ACC112 (cell line): ENCODE data around the gene EWSR1.

Experiments
- H2AFZ ChIP-seq: fragments of 200-600 bp; sonication (generic); one replicate; pipeline ENCODE4 v1.6.0; 2017; ENCODE audit warnings: antibody characterized with exemption, low read length; ENCODE audit not compliant: unreplicated experiment
- H3K27ac ChIP-seq: fragments of 200-600 bp; sonication (generic); 2 replicates; pipeline ENCODE4 v1.5.1; 2014; ENCODE audit warnings: low read depth, mild to moderate bottlenecking, antibody characterized with exemption, low read length, moderate library complexity
- H3K27me3 ChIP-seq: fragments of 200-600 bp; sonication (generic); 2 replicates; pipeline ENCODE4 v1.6.1; 2014; ENCODE audit warnings: mild to moderate bottlenecking, antibody characterized with exemption, low read length, moderate library complexity, mixed read lengths; ENCODE audit not compliant: insufficient read depth
- H3K36me3 ChIP-seq: fragments of 200-600 bp; sonication (generic); 2 replicates; pipeline ENCODE4 v1.6.1; 2016; ENCODE audit warnings: mild to moderate bottlenecking, antibody characterized with exemption, low read length, moderate library complexity, mixed read lengths; ENCODE audit not compliant: insufficient read depth
- H3K4me1 ChIP-seq: fragments of 200-600 bp; sonication (generic); one replicate; pipeline ENCODE4 v1.6.1; 2016; ENCODE audit warnings: low read length, mixed read lengths; ENCODE audit not compliant: insufficient read depth, unreplicated experiment, control insufficient read depth
- H3K4me3 ChIP-seq: fragments of 200-600 bp; sonication (generic); 2 replicates; pipeline ENCODE4 v1.5.1; 2014; ENCODE audit warnings: mild to moderate bottlenecking, low read depth, low read length
- H3K79me2 ChIP-seq: fragments of 200-600 bp; sonication (generic); one replicate; pipeline ENCODE4 v1.6.0; 2016; ENCODE audit warnings: low read length; ENCODE audit not compliant: control insufficient read depth, unreplicated experiment, insufficient read depth

The EWSR1 gene

DNA sequence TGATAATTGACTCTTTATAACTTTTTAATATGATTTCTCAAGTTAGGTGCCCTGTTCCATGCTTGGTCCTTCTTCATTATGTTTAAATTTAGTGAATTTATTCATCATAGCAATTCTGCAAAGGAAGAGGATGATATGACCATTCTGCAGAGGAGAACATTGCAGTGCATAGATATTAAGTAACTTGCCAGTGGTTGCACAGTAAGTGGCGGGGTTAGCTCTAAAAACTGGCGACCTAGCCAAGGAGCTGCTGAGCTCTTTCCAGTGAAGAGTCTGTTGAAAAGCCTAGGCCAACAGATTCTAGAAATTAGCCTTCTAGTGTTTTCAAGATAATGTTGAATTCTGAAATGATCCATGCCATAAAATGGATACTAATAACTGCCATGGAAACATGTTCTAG is 4.6 kb downstream of the EWSR1 start:
- Histone ChIP-seq H3K27ac (no peak overlapping the region), H3K4me3 (no peak overlapping the region), H3K4me1 (peaks cover 25% of the 10 kb centered on the region), H3K27me3 (no peaks in the 10 kb centered on the region), H3K79me2 (peaks cover 92% of the 10 kb centered on the region), H2AFZ (no peak overlapping the region), H3K36me3 (peaks cover 34% of the 10 kb centered on the region)

DNA sequence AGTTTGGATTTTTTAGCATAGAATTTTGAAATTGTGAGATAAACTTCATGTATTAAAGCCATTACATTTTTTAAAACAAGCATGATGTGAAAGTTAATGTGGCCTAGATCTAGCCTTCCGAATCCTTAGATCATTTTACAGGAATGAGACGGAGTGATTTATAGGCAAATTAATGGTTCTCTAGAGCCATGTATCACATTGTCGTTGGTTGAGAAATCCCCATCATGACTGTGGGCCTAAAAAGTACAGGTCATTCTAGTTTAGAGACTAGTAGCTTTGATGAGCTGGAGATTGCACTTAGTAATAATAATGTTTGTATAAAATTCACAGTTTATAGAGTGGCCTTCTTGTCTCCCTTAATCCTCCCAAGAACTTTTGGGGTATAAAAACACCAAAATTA is 7.1 kb downstream of the EWSR1 start:
- no peak overlapping the region for H3K27ac ChIP-seq
- peaks cover 37% of the 10 kb centered on the region for H3K36me3 ChIP-seq
- no peaks in the 10 kb centered on the region for H3K27me3 ChIP-seq
- peaks cover 25% of the 10 kb centered on the region for H3K4me1 ChIP-seq
- peaks cover 88% of the 10 kb centered on the region for H3K79me2 ChIP-seq
- H2AFZ ChIP-seq, result no peak overlapping the region
- no peak overlapping the region for H3K4me3 ChIP-seq

DNA sequence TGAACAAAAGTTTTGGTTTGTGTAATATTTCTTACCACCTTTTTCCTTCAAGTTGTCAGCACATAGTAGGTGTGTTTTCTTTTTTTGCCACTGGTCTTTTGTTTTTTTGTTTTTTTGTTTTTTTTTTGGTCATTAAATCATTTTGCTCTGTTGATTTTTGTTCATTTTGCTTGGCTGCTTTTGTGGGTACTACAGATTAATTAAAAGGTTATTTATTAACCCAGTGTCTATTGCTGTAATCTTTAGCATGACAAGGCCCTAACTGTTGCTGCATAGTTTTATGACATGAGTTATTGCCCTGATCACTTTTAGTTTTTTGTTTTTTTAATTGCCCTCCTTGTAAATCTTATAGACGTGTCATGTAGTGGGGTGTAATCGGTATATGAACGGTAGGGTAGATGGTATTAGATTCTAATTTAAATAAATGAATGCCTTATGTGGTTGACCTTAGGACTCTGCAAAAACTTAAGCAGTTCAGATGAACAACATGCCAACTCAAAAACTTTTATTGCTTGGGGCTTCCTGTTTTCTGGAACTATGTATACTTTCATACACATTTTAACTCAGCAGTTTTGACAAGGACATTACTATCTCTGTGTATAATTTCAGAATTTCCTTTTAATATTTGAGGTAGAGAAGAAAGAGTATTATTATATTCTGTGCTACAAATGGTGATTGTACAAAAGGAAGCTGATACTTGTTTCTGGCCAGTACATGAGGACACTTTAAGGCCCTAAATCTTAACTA is 7.9 kb downstream of the EWSR1 start:
- peaks cover 23% of the 10 kb centered on the region for H3K4me1 ChIP-seq
- no peak overlapping the region for H2AFZ ChIP-seq
- peaks cover 83% of the 10 kb centered on the region for H3K79me2 ChIP-seq
- H3K36me3 ChIP-seq, result peaks cover 37% of the 10 kb centered on the region
- H3K27me3 ChIP-seq, result no peaks in the 10 kb centered on the region
- no peak overlapping the region for H3K4me3 ChIP-seq
- no peak overlapping the region for H3K27ac ChIP-seq

DNA sequence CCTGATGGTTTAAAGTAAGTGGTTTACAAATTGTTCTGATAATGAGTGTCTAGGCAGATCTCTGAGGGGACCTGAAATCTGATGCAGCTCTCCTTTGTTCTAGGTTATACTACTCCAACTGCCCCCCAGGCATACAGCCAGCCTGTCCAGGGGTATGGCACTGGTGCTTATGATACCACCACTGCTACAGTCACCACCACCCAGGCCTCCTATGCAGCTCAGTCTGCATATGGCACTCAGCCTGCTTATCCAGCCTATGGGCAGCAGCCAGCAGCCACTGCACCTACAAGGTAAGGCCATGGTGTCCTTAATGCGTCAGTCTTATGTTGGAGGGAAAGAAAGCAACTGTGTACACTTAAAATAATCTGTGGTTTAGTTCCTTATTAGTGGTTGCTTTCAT is 9.9 kb downstream of the EWSR1 start:
- Histone ChIP-seq H3K4me1 (peaks cover 9% of the 10 kb centered on the region), H3K27ac (no peak overlapping the region), H3K4me3 (no peak overlapping the region), H3K36me3 (peaks cover 25% of the 10 kb centered on the region), H3K27me3 (no peaks in the 10 kb centered on the region), H3K79me2 (peaks cover 68% of the 10 kb centered on the region), H2AFZ (no peak overlapping the region)

DNA sequence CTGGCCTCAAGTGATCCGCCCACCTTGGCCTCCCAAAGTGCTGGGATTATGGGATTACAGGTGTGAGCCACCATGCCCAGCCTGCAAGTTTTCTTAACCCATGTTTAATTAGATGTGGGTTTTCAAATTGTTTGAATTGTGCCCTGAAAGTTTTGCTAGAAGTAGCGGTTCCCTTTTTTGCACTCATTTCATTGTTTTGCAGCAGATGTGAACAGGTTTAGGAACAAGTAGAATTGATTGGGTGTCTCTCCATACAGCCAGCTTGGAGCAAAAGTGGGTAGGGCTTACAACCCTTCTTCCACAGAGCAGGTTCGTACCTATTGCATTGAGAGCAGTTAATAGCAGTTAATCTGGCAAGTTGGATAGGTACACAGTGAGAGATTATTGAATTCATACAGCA is 16.1 kb downstream of the EWSR1 start:
- Histone ChIP-seq H3K27ac (no peak overlapping the region), H3K27me3 (no peaks in the 10 kb centered on the region), H3K36me3 (peaks cover 2% of the 10 kb centered on the region; the same call in 1 of the 2 replicates), H3K4me1 (no peaks in the 10 kb centered on the region), H3K79me2 (peaks cover 33% of the 10 kb centered on the region), H3K4me3 (no peak overlapping the region), H2AFZ (no peak overlapping the region)

DNA sequence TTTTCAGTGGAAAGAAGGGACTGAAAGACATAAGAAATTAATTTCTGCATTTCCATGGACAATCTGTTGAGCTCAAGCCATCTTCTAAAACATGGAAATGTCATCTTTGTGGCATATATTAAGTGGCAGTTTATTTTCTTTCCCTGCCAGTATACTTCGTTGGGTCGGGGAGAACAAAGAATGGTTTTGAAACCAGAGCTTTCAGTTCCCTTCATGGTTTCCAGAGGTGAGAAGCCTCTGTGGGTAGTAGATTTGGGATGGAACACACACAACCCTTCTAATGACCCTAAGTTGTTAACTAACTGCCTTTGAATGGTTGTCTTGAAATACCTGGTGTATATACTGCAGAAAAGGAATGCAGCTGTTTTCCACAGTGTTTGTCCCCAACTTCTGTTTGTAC is 20.8 kb downstream of the EWSR1 start:
- peaks cover 28% of the 10 kb centered on the region for H3K79me2 ChIP-seq
- no peak overlapping the region for H3K27ac ChIP-seq
- H3K27me3 ChIP-seq, result no peaks in the 10 kb centered on the region
- H3K4me3 ChIP-seq, result no peak overlapping the region
- H3K36me3 ChIP-seq, result peaks cover 15% of the 10 kb centered on the region
- H2AFZ ChIP-seq, result no peak overlapping the region
- no peaks in the 10 kb centered on the region for H3K4me1 ChIP-seq

DNA sequence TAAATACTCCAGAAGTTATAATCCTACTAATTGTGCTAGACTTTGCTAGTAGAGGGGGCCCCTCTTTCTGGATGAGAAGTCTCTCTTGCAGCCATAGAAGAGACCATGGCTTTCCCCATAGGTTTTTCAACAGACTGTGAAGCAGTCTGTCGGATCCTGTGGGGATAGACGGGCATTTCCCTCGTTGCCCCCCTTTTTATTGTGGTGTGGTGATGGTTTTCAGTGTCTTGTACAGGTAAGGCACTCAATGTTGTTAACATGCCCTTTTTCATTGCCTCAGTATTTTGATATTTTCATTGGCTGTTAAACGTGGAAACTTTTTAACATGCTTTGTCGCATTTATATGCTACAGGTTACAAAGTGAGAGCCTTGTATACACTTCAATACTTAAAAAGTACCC is 22.0 kb downstream of the EWSR1 start:
- Histone ChIP-seq H3K4me3 (no peak overlapping the region), H3K36me3 (peaks cover 15% of the 10 kb centered on the region), H3K27ac (no peak overlapping the region), H3K4me1 (no peaks in the 10 kb centered on the region), H3K27me3 (no peaks in the 10 kb centered on the region), H2AFZ (no peak overlapping the region), H3K79me2 (peaks cover 23% of the 10 kb centered on the region)

DNA sequence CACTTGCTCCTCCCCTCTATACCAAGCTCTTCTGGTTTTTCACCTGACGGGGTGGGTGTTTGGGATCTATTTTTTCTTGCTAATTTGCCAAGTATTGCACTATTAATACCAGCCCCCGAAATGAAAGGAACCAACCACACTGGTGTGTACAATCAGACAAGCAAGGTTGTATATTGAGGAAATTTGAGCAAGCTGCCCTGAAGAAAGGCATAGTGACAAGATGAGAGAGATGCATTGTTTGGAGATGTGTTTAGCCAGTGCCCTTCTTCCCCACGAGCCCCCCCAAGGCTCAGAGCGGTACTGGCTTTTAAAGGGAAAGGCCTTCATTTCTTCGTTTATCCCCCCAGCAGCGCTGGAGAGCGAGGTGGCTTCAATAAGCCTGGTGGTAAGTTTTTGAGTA is 23.1 kb downstream of the EWSR1 start:
- Histone ChIP-seq H3K27ac (no peak overlapping the region), H3K27me3 (no peaks in the 10 kb centered on the region), H3K36me3 (peaks cover 21% of the 10 kb centered on the region), H3K4me3 (no peak overlapping the region), H3K4me1 (no peaks in the 10 kb centered on the region), H3K79me2 (peaks cover 19% of the 10 kb centered on the region), H2AFZ (no peak overlapping the region)

DNA sequence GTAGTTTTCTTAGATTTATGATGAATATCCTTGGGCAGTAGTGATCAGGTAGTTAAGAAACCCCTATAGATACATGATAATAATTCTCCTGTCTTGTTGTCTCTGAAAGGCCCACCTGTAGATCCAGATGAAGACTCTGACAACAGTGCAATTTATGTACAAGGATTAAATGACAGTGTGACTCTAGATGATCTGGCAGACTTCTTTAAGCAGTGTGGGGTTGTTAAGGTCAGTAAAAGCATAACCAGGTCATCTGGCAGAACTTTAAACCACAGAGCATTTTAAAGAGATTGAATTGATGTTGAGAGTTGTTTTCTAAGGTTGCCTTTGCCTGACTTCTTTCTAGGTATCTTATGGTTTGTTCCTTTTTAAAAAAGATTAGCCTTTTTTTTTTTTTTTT is 24.3 kb downstream of the EWSR1 start:
- no peak overlapping the region for H2AFZ ChIP-seq
- no peaks in the 10 kb centered on the region for H3K4me1 ChIP-seq
- peaks cover 16% of the 10 kb centered on the region for H3K79me2 ChIP-seq
- peaks cover 22% of the 10 kb centered on the region for H3K36me3 ChIP-seq
- H3K27ac ChIP-seq, result no peak overlapping the region
- H3K4me3 ChIP-seq, result no peak overlapping the region
- no peaks in the 10 kb centered on the region for H3K27me3 ChIP-seq

DNA sequence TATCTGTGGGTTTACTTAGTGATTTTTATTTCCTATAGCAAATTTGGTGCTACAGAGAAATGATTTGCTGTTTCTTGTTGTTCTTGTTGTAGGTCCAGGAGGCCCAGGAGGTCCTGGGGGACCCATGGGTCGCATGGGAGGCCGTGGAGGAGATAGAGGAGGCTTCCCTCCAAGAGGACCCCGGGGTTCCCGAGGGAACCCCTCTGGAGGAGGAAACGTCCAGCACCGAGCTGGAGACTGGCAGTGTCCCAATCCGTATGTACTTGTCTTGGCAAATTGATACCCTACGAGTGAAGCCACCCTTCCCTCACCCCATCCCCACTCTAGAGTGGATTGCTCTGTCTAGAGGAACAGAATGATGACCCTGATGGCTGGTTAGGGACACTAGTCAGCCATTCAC is 30.6 kb downstream of the EWSR1 start:
- no peaks in the 10 kb centered on the region for H3K4me1 ChIP-seq
- no peaks in the 10 kb centered on the region for H3K27me3 ChIP-seq
- H3K36me3 ChIP-seq, result peaks cover 11% of the 10 kb centered on the region; the same call in 1 of the 2 replicates
- H3K4me3 ChIP-seq, result no peak overlapping the region
- H3K79me2 ChIP-seq, result no peaks in the 10 kb centered on the region
- no peak overlapping the region for H3K27ac ChIP-seq
- H2AFZ ChIP-seq, result no peak overlapping the region

DNA sequence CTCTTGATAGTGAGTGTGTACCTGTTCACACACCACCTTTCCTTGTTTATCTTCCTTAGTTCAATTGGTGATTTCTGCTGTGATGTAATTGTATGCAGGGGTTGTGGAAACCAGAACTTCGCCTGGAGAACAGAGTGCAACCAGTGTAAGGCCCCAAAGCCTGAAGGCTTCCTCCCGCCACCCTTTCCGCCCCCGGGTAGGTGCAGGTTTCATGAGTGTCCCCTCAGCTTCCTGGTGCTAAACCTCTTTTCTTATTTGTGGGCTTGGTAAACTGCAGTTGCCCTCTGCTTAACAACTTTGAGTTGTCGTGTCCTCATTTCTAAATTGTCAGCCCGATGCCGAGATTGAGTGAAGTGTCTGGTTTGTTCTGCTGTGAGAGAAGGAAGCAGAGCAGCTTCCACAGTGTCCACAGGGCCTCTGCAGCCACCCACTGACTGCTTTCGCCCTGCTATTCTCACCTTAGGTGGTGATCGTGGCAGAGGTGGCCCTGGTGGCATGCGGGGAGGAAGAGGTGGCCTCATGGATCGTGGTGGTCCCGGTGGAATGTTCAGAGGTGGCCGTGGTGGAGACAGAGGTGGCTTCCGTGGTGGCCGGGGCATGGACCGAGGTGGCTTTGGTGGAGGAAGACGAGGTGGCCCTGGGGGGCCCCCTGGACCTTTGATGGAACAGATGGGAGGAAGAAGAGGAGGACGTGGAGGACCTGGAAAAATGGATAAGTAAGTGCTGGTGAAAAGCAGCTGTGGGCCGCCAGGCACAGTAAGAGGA is 31.2 kb downstream of the EWSR1 start:
- Histone ChIP-seq H3K4me3 (no peak overlapping the region), H3K36me3 (peaks cover 11% of the 10 kb centered on the region; the same call in 1 of the 2 replicates), H3K27me3 (no peaks in the 10 kb centered on the region), H2AFZ (no peak overlapping the region), H3K27ac (no peak overlapping the region), H3K4me1 (no peaks in the 10 kb centered on the region), H3K79me2 (no peaks in the 10 kb centered on the region)
